Iris pigment epithelial cell (primary cell): Measurements from ENCODE around the gene NOXA1.

Experiments used
- DNase-seq: peaks from one replicate; pipeline ENCODE4 v3.0.0-alpha.2; 2011; ENCODE audit warnings: low read depth

The NOXA1 gene

GRCh38 chr9:137387891-137388560, 35.2 kb upstream of the NOXA1 start:
- no peak for DNase-seq

GRCh38 chr9:137388589-137389427, 34.4 kb upstream of the NOXA1 start:
- no peak for DNase-seq

DNA sequence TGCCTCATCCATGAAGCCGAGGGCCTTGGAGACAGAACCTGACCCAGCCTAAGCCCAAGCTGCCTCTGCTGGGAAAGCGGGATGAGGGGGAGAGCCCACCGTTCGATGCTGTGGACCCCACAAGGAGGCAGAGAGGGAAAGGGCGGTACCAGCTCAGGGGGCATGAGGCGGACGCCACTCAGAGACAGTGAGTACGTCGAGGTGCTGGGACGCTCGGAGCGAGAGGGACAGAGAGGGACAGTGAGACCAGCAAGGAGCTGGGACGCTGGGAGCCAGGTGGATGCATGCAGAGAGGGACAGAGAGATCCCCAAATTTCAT, 33.8 kb upstream of the NOXA1 start:
- DNase-seq, result no peak

- DNase-seq, result no peak
These were observed 32.4 kb upstream of the NOXA1 start for GRCh38 chr9:137390553-137391410.

- DNase-seq, result no peak
These were observed 31.8 kb upstream of the NOXA1 start for GRCh38 chr9:137391411-137391754.

GRCh38 chr9:137392232-137393007, 30.8 kb upstream of the NOXA1 start:
- no peak for DNase-seq

DNA sequence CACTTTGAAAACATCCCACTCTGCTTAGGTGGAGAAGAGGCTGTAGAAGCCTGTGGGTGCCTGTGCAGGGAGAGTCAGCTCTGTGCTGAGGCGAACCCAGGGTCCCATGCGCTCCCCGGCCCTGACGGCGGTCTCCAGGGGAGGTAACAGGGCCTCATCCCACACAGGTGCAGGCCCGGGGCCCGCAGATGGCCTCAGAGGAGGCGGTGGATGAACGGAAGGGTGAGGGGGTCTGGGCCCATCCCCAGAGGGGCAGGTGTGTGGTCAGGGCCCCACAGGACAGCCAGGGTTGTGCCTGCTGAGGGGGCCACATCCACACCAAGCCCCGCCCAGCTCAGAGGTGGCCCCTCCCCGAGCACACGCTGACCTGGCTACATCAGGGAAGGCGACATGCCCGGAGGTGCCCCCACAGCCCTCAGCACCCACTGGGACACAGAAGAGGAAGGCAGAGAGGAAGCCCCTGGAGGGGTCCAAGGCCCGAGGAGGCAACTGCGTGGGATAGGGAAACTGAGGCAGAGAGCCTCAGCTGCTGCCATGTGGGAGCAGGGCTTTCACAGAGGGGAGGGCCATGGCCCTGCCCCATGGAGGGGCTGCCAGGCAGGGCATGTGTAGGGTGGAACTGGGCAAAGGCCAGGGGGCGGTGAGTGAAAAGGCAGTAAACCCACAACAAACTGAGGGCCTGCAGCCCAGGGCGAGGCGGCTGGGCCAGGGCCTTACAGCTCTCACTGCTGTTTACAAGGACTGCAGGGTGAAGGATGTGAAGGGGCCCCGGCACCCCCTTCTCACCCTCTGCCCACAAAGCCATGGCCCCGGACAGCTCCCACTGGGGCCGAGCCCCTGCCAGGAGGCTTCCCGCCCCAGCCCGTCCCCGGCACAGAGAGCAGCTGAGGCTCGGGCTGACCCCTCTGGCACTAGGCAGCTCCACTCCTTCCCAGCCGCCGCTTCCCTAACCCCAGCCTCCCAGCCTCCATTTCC, 29.7 kb upstream of the NOXA1 start:
- no peak for DNase-seq

DNA sequence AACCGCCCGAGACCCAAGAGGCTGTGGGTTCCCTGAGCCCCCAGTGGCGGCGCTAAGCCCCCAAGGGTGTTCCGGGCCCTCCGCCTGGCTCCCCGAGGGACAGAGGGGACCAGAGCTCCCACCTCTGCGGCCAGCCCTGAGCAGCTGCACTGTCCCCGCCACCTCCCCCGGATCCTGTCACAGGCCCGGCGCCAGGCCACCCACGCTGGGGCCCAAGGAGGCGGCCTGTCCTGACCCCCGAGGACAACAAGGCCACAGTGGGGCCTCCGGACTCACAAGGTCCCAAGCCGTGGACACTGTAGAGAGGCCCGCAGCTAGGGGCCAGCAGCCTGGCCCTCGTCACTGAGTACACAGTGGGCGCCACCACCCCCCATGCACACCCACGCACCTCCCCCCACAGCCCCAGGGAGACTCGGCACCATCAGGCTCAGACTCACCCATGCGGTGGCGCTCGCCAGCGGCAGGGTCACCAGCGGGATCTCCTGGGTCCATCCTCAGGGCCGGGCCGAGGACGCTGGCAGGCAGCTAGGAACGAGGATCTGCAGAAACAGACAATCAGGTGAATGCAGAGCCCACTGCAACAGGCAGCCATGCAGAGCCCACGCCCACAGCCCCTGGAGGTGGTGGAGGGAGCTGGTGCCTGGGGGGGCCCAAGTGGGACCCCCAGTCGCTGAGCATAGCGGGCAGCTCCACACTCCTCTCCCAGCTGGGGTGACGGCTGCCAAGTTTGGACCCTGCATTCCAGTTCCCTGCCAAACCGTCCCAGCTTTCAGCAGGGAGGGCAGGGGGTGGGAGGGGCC, 28.1 kb upstream of the NOXA1 start:
- no peak for DNase-seq

DNA sequence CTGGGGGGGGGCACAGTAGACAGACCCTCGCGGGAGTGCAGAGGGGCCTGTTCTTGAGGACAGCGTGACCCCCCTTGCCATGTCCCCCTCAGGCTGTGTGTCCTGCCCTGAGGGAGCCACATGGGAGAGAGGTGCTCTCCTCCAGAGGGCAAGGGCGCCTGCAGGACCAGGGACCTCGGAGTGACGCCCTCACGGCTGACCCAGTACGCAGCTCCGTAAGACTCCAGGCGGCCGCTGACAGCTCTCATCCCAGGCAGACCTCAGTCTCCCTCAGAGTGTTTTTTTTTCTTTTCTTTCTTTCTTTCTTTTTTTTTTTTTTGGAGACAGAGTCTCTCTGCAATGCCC, 27.6 kb upstream of the NOXA1 start:
- no peak for DNase-seq

- peak; percentile 97 for DNase-seq
These were observed 27.0 kb upstream of the NOXA1 start for GRCh38 chr9:137396227-137396626.

DNA sequence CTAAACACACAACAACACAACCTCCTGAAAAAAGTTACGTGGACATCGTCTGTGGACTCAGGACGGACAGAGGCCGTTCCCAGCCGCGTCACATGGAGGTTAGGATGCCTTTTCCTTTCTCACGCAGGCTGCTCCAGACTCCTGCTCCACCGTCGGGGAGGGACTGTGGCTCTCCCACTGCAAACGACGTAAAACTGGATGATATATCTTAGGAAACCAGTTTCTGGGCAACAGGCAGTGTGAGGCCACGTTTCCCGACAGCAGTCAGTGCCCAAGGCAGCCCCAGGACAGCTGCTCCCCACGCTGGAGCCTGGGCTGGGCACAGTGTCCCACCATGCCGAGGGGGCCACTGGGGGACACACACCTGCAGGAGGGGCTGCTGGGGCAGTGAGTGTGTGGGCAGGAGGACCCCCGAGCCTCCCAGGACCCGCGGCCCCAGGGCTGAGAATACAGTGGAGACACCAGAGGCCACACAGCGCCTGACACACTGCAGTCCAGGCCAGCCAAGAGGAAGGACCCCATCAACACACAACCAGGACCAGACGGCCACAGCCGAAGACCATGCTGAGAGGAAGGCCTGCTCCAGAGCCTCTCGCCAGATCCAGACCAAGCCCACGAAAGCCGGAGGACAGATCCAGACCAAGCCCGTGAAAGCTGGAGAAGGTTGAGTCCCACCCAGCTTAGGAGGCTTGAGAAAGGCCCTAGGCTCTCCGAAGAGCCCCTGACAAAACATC, 26.4 kb upstream of the NOXA1 start:
- DNase-seq, result no peak

DNA sequence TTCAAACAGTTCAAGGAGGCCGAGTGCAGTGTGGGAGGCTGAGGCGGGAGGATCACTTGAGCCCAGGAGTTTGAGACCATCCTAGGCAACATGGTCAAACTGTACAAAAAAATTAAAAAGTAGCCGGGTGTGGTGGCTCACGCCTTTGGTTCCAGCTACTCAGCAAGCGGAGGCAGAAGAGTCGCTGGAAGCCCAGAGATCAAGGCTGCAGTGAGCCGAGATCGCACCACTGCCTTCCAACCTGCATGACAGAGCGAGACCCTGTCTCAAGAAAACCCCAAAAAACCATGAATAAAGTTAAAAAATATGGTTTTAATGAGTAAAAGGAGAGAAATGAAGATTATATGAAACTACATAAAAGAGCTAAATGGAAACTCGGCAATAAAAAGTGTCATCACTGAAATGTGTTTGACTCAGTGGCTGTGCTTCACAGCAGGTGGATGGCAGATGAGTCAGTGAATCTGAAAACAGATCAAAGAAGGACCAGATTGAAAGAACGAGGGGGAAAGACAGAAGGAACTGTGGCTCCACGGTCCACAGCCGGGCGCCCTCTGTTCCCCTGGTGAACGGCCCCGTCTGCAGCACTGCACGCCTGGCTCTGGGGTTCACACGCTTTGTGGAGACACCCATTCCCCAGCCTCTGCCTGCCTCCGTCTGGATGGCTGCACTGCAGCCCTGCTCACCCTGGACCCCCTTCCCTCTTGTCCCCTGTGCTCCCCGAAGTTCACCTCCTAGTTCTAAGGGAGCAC, 25.3 kb upstream of the NOXA1 start:
- DNase-seq, result no peak

- DNase-seq, result no peak
These were observed 24.4 kb upstream of the NOXA1 start for GRCh38 chr9:137398561-137399468.

DNA sequence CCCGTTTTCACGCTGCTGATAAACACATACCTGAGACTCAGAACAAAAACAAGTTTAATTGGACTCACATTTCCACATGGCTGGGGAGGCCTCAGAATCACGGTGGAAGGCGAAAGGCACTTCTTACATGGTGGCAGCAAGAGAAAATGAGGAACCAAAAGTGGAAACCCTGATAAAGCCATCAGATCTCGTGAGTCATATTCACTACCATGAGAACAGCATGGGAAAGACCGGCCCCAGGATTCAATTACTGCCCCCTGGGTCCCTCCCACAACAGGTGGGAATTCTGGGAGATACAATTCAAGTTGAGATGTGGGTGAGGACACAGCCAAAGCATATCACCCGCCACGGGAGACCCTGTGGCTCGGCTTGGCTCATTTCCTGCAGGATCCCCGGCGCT, 20.4 kb upstream of the NOXA1 start:
- no peak for DNase-seq

- no peak for DNase-seq
These were observed 19.9 kb upstream of the NOXA1 start for GRCh38 chr9:137403269-137403668.

- no peak for DNase-seq
These were observed 18.1 kb upstream of the NOXA1 start for GRCh38 chr9:137404961-137405567.

DNA sequence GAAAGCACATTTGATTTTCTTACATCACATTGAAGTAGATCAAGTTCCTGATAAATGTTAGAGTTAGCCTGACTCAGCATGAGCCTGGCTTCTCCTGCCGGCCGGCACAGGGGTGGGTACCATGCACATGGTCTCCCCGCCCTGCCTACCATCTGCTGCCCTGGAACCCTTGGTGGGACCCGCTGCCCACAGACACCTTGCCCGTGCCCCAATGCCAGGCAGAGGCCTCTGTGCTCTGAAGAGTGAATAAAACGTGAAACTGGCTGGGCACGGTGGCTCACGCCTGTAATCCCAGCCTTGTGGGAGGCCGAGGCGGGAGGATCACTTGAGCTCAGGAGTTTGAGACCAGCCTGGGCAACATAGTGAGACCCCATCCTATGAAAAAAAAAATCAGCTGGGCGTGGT, 17.5 kb upstream of the NOXA1 start:
- peak; percentile 29 for DNase-seq
